Parietal lobe (tissue), 2 donors: ENCODE results near the gene SCML2. TPM values are rescaled to one million over a fixed set of nuclear protein-coding genes. Genes with fewer than 3 reads are reported as not detected.

Experiments
- small RNA-seq: library from RNA; depleted of rRNA; stranded (forward); fragments of <200 nt; gene quantifications from one replicate; pipeline ENCODE3, GENCODE V24; 2014; ENCODE audit warnings: low replicate concordance
- total RNA-seq: library from RNA; depleted of rRNA; stranded (reverse); fragments of >200 nt; gene quantifications from one replicate; pipeline ENCODE4 v1.2.3, GENCODE V29; 2014

Gene SCML2
- total RNA-seq, result 13.1 TPM

DNA sequence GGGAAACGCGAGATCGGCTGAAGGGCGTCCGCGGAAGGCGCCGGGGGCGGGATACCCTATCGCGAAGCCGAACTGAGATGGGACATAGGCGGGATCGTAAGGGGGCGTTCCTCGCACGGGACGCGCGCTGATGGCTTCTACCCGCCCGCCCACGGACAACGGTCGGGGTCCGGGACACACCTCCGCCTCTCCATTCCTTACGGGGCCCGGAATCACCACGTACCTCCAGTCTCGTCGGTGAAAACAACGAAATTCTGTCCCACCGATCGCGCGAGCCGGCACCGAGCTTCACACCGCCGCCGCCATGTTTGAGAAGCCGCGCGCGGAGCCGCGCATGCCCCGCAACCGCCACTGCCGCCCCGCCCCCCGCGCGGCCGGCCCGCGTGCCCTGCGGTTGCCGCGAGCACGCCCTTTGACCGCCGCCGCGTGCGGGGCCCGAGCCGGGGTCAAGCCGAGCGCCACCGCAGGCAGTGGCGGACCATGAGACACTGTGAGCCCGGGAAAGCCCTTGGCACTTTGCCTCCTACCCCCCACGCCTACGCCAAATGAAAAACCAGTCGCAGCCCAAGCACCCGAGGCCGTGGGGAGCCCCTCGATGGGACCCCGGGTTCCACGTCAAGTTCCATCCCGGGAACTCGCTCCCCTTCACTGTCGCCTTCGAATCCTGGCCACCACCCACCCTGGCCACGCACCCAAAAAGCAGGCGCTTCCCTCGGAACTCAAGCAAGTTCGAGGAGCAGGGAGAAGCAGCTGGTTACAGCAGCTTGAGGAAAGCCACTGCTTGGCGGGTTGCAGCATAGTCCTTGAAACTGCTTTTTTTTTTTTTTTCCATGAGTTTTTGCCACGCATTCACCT is at the start of gene SCML2:
Gene SCML2, minus strand, starts transcription at position 320 of the 855 bp plus-strand sequence. CDS start 20,617 bp downstream, outside the sequence.

DNA sequence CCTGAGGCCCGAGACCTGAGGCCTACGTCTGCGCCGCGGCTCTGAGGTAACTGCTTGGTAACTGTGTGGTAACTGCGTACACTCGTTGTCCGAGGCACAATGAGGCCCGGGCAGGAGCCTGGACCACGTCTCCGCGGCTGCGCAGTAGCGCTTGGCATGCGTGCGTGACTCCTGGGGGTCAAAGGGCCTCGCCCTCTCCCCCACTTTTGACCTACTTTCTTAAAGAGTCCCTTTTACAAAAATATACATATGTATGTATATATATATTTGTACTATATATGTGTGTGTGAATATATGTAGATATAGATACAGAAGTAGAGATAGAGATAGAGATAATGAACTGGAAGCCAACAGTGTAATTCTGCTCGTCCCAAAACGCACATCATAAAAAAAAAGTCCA is 133.7 kb downstream of the SCML2 start, which contains the start of gene BEND2:
Gene BEND2, minus strand, starts transcription at position 101 of the 400 bp plus-strand sequence. CDS start 136 bp downstream, outside the sequence.

Small RNA genes lying within 50 kb of the gene (small RNA-seq; reads per million reads assigned to genes)
- gene RF00019 (not detected), gene TMSB10P2 (not detected)

Other genes starting within 250 kb of the SCML2 start
- gene BEND2, start 133.8 kb downstream of the SCML2 start, total RNA-seq, result under 0.01 TPM
- 92.6 TPM for gene CDKL5, start 70.9 kb upstream of the SCML2 start, total RNA-seq